Measurements from ENCODE around the gene CRACDL.

Gene CRACDL

DNA sequence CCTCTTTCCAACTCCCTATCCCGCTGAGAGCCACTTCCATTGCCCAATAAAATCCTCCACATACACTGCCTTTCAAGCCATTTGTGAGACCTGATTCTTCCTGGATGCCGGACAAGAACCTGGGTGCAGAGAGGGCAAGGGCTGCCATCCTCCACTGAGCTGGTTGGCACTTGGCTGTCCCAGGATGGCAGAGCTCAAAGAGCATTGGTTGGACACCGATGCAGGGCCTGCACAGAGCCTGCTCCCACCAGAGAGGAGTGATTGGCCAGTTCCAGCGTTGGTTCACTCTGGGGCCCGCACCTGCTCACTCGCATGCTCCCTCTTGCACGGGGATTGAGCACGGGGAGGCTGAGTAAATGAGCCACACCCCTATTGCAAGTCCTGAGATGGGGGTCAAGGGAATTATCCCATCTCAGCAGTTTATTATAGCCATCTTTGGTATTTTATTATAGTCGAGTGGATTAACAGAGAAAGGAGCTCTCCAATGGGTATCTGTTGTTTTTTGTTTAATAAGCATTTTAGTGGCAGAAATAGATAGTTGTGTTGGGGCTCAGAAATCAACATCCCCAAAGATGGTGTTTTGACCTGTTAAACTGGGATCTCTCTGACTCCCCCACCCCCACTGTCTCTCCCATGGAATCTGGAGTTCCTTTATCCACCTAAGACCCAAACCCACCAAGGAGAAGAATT is 185.3 kb downstream of the CRACDL start:
- DNase-seq (ENCODE audit: low read depth) = no peak
- H3K4me3 ChIP-seq (ENCODE audit: low read length) = no peak overlapping the region
- TF ChIP-seq, protein P1, sequence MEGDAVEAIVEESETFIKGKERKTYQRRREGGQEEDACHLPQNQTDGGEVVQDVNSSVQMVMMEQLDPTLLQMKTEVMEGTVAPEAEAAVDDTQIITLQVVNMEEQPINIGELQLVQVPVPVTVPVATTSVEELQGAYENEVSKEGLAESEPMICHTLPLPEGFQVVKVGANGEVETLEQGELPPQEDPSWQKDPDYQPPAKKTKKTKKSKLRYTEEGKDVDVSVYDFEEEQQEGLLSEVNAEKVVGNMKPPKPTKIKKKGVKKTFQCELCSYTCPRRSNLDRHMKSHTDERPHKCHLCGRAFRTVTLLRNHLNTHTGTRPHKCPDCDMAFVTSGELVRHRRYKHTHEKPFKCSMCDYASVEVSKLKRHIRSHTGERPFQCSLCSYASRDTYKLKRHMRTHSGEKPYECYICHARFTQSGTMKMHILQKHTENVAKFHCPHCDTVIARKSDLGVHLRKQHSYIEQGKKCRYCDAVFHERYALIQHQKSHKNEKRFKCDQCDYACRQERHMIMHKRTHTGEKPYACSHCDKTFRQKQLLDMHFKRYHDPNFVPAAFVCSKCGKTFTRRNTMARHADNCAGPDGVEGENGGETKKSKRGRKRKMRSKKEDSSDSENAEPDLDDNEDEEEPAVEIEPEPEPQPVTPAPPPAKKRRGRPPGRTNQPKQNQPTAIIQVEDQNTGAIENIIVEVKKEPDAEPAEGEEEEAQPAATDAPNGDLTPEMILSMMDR (IDR thresholded peaks at IDR 0.05; ENCODE audit: insufficient read depth, low read depth, low read length, missing control alignments) = no peak

DNA sequence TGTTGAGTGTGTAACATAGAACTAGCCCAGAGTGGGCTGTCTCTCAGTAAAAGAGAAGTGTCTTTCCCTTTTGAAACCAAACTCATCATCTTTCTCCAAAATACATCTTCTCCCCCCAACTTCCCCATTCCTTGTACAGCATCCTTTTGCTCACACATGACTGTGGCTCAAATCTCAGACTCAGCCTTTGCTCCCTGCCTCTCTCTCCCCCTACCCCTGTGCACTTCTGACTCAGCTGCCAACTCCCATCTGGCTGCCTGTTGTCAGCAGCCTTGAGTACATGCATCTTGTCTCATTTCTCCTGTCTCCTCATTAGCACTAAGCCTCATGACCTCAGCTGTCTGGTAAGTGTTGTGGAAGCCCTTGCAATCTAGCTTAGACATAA is 187.0 kb downstream of the CRACDL start:
- peak; percentile 42 for DNase-seq (ENCODE audit: low read depth)
- TF ChIP-seq, protein P1 (IDR thresholded peaks at IDR 0.05; ENCODE audit: insufficient read depth, low read depth, low read length, missing control alignments) = no peak
- no peak overlapping the region for H3K4me3 ChIP-seq (ENCODE audit: low read length)

DNA sequence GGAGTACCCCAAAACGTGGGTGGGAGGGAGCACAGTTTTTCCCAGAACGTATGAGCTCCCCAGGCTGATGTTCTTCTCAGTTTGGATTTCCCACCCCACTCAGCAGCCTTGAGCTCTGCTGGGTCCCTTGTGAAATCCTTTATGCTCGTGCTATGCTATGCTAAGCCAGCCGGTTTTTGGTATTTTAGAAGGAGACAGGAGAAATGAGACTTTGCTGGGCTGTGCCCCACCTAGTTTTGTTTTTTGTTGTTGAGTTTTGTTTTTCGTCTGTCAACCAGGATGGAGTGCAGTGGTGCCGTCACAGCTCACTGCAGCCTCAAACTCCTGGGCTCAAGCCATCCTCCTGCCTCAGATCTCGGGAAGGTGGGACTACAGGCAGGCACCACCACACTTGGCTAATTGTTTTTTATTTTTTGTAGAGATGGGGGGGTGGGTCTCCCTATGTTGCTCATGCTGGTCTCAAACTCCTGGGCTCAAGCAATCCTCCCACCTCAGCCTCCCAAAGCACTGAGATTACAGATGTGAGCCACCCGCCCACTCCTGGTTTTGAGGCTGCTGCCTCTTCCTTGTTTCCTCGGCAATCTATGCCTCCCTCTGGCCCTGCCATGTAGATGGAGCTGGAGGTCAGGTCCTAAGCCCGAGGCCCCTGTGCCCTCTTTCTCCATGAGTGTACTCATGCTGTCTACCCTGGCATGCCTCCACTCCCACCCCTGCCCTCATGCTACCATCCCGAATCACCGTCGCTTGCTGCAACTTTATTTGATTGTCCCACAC is 187.5 kb downstream of the CRACDL start:
- H3K4me3 ChIP-seq (ENCODE audit: low read length) = no peak overlapping the region
- no peak for DNase-seq (ENCODE audit: low read depth)
- TF ChIP-seq, protein P1 (IDR thresholded peaks at IDR 0.05; ENCODE audit: insufficient read depth, low read depth, low read length, missing control alignments) = no peak

DNA sequence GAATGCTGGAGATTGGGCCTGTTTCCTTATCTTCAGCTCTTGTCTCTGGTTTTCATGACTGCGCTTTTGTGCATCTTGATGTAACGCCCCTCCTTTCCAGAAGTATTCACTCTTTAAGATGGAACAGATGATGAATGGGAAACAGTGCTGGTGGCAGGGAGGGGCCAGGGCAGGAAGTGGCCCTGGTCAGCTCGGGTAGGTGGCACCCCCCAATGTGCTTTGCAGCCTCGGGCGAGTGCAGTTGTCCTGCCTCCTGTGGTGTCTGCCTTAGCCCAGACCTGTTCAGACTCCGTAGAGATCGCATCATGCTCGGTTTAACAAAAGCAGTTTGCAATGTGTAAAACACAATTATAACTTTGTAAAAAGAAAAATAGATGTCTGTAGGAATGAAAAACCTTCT is 188.1 kb downstream of the CRACDL start:
- DNase-seq (ENCODE audit: low read depth) = no peak

DNA sequence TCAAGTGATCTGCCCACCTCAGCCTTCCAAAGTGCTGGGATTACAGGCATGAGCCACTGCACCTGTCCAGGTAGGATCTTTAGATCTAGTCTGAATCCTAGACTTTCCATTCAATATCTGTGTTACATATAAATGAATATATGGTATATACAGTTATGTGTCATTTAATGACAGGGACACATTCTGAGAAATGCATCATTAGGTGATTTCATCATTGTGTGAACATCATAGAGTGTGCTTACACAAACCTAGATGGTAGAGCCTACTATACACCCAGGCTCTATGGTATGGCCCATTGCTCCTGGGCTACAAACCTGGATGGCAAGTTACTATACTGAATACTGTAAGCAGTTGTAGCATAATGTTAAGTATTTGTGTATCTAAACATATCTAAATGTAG is 189.6 kb downstream of the CRACDL start:
- no peak for DNase-seq (ENCODE audit: low read depth)
- TF ChIP-seq, protein P1 (IDR thresholded peaks at IDR 0.05; ENCODE audit: insufficient read depth, low read depth, low read length, missing control alignments) = no peak
- H3K4me3 ChIP-seq (ENCODE audit: low read length) = no peak overlapping the region

More for the DNA sequence above, 188.1 kb downstream of the CRACDL start:
- no peak overlapping the region for H3K4me3 ChIP-seq (ENCODE audit: low read length)
- TF ChIP-seq, protein P1 (IDR thresholded peaks at IDR 0.05; ENCODE audit: insufficient read depth, low read depth, low read length, missing control alignments) = no peak

DNA sequence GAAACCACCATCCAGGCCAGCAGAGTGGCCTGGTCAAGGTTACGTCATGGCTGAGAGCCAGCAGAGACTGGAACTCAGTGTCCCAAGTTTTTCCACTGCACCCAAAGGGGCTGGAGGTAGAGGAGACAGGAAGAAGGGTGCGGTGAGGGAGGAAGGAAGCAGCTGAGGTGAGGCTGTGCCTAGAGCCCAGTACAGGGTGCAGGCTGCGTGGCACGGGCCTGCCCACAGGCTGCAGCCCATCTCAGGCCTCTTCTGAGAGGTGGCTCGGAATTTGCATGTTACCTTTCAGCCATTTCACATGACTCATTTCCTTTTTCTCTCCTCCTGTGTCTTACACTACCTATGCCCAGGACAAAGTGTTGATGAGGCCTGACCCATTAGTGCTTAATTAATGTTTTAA is 191.4 kb downstream of the CRACDL start:
- no peak overlapping the region for H3K4me3 ChIP-seq (ENCODE audit: low read length)
- DNase-seq (ENCODE audit: low read depth) = peak; percentile 9
- TF ChIP-seq, protein P1 (IDR thresholded peaks at IDR 0.05; ENCODE audit: insufficient read depth, low read depth, low read length, missing control alignments) = no peak
